ENCODE measurements around the gene HLA-DOB.
"Not testable (repeated sequence)": the region's sequence is repeated elsewhere in the genome, so short reads cannot be mapped to it uniquely, and the experiment has no call there.

HLA-DOB gene

DNA sequence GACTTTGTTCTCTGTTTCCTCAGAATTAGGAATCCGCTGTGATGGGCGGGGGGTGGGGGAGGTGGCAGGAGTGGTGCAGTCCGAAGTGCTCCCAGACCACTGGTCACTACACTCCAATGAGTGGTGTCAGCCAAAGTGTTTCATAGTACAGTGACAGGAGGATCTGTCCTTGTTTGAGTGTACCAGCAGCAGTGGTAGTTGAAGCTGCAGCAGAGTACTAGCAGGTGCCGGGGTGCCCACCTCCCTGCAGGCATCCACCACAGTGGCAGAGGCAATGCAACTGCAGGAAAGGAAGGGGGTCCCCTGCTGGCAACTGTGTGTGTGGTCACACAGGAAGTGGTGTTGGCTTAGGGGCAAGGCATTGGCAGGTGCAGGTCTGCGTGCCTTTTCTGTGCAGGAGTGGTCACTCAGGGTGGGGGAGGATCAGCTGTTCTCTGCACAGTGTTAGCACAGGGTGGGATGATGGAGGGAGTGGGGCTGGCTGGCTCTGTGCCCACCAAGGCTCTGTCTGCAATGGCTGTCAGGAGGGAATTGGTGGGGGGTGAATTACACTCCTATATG, 9.7 kb downstream of the HLA-DOB start:
- no peak for DNase-seq (ENCODE audit: low read depth)

DNA sequence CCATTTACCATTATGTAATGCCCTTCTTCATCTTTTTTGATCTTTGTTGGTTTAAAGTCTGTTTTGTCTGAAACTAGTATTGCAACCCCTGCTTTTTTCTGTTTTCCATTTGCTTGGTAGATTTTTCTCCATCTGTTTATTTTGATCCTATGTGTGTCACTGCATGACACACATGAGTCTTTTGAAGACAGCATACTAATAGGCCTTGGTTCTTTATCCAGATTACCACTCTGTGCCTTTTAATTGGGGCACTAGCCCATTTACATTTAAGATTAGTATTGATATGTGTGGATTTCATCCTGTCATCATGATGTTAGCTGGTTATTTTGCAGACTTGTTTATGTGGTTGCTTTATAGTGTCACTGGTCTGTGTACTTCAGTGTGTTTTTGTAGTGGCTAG, 11.4 kb downstream of the HLA-DOB start:
- DNase-seq (ENCODE audit: low read depth): not testable (repeated sequence)

- no peak for DNase-seq (ENCODE audit: low read depth)
These were observed 13.4 kb downstream of the HLA-DOB start for GRCh38 chr6:32803416-32803815.

- DNase-seq (ENCODE audit: low read depth): no peak
These were observed 17.1 kb downstream of the HLA-DOB start for GRCh38 chr6:32799740-32800139.

DNA sequence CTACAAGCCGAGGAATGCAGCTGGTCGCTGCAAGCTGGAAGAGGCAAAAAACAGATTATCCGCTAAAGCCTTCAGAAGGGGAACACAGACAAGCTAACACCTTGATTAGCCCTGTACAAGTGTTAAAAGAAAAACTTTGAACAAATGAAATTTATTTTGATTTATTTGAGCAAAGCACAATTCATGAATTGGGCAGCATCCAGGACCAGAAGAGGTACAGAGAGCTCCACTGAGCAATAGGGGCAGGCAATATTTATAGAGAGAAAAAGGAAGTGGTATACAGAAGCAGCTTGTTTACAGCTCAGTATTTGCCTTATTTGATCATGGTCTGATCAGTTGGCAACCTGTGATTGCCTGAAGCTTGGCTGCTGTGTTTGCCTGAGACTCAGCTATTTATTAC, 17.6 kb downstream of the HLA-DOB start:
- DNase-seq (ENCODE audit: low read depth): no peak

- DNase-seq (ENCODE audit: low read depth): peak; percentile 44
These were observed 19.7 kb downstream of the HLA-DOB start for GRCh38 chr6:32796848-32797776.

DNA sequence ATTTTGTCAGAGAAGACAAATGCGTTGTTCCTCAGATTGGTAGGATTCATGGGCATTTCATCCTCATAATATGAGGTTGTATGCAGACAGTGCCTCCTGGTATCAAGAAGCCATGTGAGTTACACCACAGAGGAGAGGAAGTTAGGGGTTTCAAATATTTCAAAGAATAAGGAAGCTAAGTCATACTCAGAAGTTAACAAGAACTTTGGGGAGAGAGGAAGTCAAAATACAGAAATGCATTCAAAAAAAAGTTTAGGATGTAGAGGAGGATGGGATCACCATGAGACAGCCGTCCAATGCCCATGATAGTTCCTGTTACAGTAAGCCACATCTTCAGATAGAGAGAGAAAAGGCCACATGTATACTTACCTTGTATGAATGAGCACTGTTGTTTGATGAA, 22.3 kb downstream of the HLA-DOB start:
- DNase-seq (ENCODE audit: low read depth): no peak

DNA sequence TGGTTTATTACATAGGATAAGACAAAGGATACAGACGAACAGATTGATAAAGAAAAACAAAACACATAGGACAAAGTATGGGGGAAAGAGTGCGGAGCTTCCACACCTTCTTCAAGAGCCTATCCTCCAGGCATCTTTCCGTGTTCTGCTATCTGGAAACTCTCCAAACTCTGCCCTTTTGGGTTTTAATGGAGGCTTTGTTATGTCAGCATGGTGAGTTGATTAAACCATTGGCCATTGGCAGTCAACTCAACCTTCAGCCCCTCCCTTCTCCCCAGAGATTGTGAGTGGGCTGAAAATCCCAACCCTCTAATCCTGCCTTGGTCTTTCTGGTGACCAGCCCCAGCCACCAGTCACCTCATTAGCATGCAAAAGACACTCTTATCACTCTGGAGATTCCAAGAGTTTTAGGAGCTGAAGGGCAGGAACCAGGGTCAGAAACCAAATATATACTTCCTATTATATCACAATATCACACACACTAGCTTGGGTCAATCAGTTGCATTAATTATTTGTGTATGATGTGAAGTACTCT, 23.8 kb downstream of the HLA-DOB start:
- no peak for DNase-seq (ENCODE audit: low read depth)

GRCh38 chr6:32790306-32790705, 26.5 kb downstream of the HLA-DOB start:
- DNase-seq (ENCODE audit: low read depth): no peak

DNA sequence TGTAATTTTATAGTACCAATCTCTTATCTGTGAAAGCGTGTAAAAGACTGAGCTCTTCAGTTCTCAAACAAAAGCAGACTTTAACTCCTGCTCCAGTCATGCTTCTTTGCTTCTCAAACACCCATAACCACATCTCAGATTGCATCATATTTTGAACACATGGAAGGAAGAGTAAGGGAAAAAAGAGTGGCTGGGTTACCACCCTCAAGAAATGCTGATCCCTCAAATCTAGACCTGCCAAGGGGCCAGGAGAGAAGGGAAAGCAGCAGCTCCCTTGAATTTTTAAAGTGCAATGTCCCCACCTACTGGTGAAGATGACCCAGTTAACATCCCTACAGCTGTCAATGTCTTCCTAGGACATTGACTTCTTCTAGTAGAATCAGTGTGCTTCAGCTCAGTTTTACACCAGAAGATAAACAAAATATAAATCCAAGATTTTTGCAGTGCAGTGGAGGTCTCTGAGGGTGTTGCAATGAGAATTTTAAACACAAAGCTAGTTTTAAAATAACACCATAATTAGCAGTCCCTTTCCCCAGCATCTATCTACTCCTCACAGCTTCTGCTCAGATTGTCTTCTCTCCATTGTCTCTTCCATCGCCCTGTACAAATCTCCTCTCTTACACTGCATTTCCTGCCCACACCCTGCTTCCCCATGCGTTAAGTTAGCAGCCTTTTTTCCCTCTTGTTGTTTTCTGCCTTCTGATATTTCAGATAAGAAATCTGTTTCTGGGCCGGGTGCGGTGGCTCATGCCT, 30.8 kb downstream of the HLA-DOB start:
- DNase-seq (ENCODE audit: low read depth): peak; percentile 34

DNA sequence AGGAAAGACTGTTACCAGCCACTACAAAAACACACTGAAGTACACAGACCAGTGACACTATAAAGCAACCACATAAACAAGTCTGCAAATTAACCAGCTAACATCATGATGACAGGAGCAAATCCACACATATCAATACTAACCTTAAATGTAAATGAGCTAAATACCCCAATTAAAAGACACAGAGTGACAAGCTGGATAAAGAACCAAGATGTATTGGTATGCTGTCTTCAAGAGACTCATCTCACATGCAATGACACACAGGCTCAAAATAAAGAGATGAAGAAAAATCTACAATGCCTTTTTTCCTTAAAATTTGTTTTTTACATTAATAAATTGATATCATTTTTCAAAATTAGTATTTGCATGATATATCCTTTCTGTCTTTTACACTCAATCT, 33.9 kb downstream of the HLA-DOB start:
- not testable (repeated sequence) for DNase-seq (ENCODE audit: low read depth)

DNA sequence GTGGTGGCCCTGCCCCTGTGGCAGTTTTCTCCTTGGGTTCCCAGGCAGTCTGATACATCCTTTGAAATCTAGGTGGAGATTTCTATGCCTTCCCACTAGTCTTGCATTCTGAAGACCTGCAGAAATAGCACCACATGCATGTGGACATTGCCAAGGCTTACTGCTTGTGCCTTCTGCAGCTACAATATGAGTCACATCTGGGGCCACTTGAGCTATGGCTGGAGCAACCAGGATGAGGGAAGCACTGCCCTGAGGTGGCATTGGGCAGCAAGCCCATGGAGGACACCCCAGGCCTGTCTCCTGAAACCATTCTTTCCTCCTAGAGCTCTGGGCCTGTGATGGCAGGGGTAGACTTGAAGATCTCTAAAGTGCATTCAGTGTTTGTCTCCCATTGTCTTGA, 37.8 kb downstream of the HLA-DOB start:
- no peak for DNase-seq (ENCODE audit: low read depth)

GRCh38 chr6:32775071-32775470, 41.7 kb downstream of the HLA-DOB start:
- DNase-seq (ENCODE audit: low read depth): no peak

DNA sequence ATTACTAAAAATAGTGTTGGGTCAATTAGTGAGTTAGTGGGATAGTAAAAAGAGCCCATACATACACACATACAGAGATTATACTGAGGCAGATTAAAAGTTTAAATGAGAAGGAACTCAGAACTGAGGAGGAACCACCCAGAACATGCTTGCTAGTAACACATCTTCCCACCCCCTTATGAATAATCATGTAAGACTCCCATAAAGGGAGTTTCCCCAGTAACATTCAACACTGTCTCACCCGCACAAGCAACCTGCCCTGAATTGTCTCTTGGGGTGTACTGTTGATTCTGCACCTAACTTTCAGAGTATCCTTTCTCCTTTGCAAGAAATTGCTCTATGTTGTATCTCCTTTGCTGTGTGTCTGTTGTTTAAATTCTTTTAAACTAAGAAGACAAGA, 42.4 kb downstream of the HLA-DOB start:
- no peak for DNase-seq (ENCODE audit: low read depth)

DNA sequence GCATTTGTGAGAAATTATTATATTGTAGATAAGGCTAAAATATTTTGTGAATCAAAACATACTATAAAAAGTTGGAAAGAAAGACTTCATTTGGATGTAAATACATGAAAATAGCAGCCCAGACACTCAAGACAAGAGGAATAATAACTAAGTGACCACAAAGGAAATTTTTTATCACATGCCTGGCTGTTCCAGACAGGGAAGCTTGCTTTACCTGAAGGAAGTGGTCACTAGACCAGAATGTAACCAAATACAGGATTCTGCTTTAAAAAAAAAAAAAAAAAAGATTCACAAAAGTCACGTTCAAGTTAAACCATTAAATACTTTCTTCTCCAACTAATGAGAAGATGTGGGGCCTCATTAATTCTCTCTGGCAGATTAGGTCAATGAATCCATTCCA, 44.1 kb downstream of the HLA-DOB start:
- no peak for DNase-seq (ENCODE audit: low read depth)

DNA sequence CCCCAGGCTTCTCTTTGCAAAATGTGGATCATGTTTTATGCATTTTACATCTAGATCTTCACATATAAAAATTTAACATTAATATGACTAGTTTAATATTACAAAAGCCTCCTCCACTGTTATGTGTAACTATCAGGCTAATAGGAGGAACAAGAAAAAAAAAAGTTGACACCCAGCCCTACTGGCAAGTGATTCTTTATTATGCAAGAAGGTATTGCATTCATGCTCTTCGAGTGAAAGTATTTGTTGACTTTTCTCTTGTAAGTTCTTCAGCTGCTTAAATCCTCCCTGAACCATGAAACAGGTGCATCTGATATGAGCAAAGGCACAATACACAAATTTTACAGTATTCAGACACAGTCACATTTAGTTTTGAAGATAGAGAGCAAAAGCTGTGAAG, 52.8 kb downstream of the HLA-DOB start:
- no peak for DNase-seq (ENCODE audit: low read depth)

- no peak for DNase-seq (ENCODE audit: low read depth)
These were observed 53.4 kb downstream of the HLA-DOB start, which contains the start of gene HLA-DQB2 for GRCh38 chr6:32763421-32763820. Gene HLA-DQB2 (minus strand): TSS chr6:32763532. CDS start chr6:32763470, 62 bp downstream.

Measured in fibroblast of gingiva (primary cell).